Endodermal cell (in vitro differentiated cells): Measurements from ENCODE around the gene LRRC43. TPM values are rescaled to one million over a fixed set of nuclear protein-coding genes. Genes with fewer than 3 reads are reported as not detected.
A peak's percentile ranks its signal among the peaks of the same experiment; 100 is the strongest.

Experiments used
- DNase-seq: peaks from one replicate; pipeline ENCODE4 v3.0.0-alpha.2; 2017
- H3K27ac ChIP-seq: 2 replicates; pipeline ENCODE4 v1.5.1; 2013; ENCODE audit warnings: mild to moderate bottlenecking, low read depth, low read length, moderate library complexity
- H3K27me3 ChIP-seq: 2 replicates; pipeline ENCODE4 v1.6.1; 2013; ENCODE audit warnings: mild to moderate bottlenecking, low read length, moderate library complexity; ENCODE audit not compliant: insufficient read depth, control insufficient read depth, poor library complexity, severe bottlenecking
- H3K36me3 ChIP-seq: 2 replicates; pipeline ENCODE4 v1.7.0; 2013; ENCODE audit warnings: mild to moderate bottlenecking, low read length, moderate library complexity; ENCODE audit not compliant: control insufficient read depth, insufficient read depth
- H3K4me1 ChIP-seq: one replicate; pipeline ENCODE4 v1.7.0; 2013; ENCODE audit warnings: low read length; ENCODE audit not compliant: control insufficient read depth, insufficient read depth
- H3K4me3 ChIP-seq: 2 replicates; pipeline ENCODE4 v1.5.1; 2013; ENCODE audit warnings: mild to moderate bottlenecking, low read length, moderate library complexity
- H3K9ac ChIP-seq: 2 replicates; pipeline ENCODE4 v1.6.1; 2013; ENCODE audit warnings: mild to moderate bottlenecking, low read length, moderate library complexity; ENCODE audit not compliant: poor library complexity, severe bottlenecking; ENCODE audit errors: extremely low read depth
- H3K9me3 ChIP-seq: 2 replicates; pipeline ENCODE4 v1.6.1; 2013; ENCODE audit warnings: mild to moderate bottlenecking, low read length, moderate library complexity; ENCODE audit not compliant: control insufficient read depth
- H3K27ac Mint-ChIP-seq: 2 replicates; pipeline ENCODE4 v1.8.0; 2020; ENCODE audit warnings: mixed read lengths
- H3K27me3 Mint-ChIP-seq: 2 replicates; pipeline ENCODE4 v1.8.0; 2021; ENCODE audit warnings: mild to moderate bottlenecking, mixed read lengths; ENCODE audit not compliant: insufficient read depth
- H3K36me3 Mint-ChIP-seq: 2 replicates; pipeline ENCODE4 v1.8.0; 2020; ENCODE audit warnings: low read depth, mixed read lengths
- H3K4me1 Mint-ChIP-seq: 2 replicates; pipeline ENCODE4 v1.8.0; 2020; ENCODE audit warnings: mixed read lengths
- H3K4me3 Mint-ChIP-seq: 2 replicates; pipeline ENCODE4 v1.8.0; 2020; ENCODE audit warnings: mild to moderate bottlenecking, moderate library complexity, mixed read lengths
- H3K9me3 Mint-ChIP-seq: 2 replicates; pipeline ENCODE4 v1.8.0; 2020; ENCODE audit warnings: mild to moderate bottlenecking, mixed read lengths
- CTCF ChIP-seq: fragments of 200-600 bp; sonication (generic); conservative IDR thresholded peaks from 2 replicates; pipeline ENCODE4 v1.5.0; 2021; ENCODE audit warnings: antibody characterized with exemption, mild to moderate bottlenecking
- WGBS, 2 experiments: methylation state at CpG; one replicate each; pipeline versions ENCODE4 v1.1.5 to v1.1.7; 2013; ENCODE audit warnings: missing lambda C conversion rate in 2 of 2, mixed read lengths in 1 of 2; ENCODE audit not compliant: insufficient coverage in 1 of 2, insufficient read length in 1 of 2; 5-methylcytosine and 5-hydroxymethylcytosine counted together
- total RNA-seq, 2 donors: library from RNA; stranded (reverse); fragmentation: NEBNext Ultra II Directional in 1 of 2; extraction: Animal tissue kit (Norgen Biotek cat#: 25700) in 1 of 2; gene quantifications; 2 replicates in 1 of 2; 3 replicates in 1 of 2; pipeline ENCODE4 v1.2.1, GENCODE V29; 2021

Gene LRRC43
- total RNA-seq, 2 donors from 2014 or later = 1.5 to 2.4 TPM

GRCh38 chr12:122185494-122186082, 2.7 kb downstream of the LRRC43 start:
- Histone ChIP-seq H3K9ac (no peak overlapping the region), H3K4me1 (no peaks in the 10 kb centered on the region), H3K36me3 (no peaks in the 10 kb centered on the region), H3K4me3 (no peak overlapping the region), H3K9me3 (no peaks in the 10 kb centered on the region), H3K27ac (no peak overlapping the region), H3K27me3 (peaks cover 12% of the 10 kb centered on the region)
- DNase-seq = no peak
- no peaks in the 10 kb centered on the region for H3K4me1 Mint-ChIP-seq
- WGBS, 2 experiments = 91 to 92% methylated on average over 3 to 10 of the region's 10 CpGs
- H3K36me3 Mint-ChIP-seq = no peaks in the 10 kb centered on the region
- H3K4me3 Mint-ChIP-seq = no peak overlapping the region
- H3K27me3 Mint-ChIP-seq = peaks cover 24% of the 10 kb centered on the region
- no peak for TF ChIP-seq CTCF
- H3K9me3 Mint-ChIP-seq = no peaks in the 10 kb centered on the region
- no peak overlapping the region for H3K27ac Mint-ChIP-seq

GRCh38 chr12:122187466-122187865, 4.5 kb downstream of the LRRC43 start:
- peaks cover 12% of the 10 kb centered on the region for H3K27me3 ChIP-seq
- H3K4me1 ChIP-seq = no peaks in the 10 kb centered on the region
- H3K36me3 Mint-ChIP-seq = no peaks in the 10 kb centered on the region
- H3K4me3 ChIP-seq = no peak overlapping the region
- H3K27ac Mint-ChIP-seq = no peak overlapping the region
- H3K4me1 Mint-ChIP-seq = no peaks in the 10 kb centered on the region
- no peaks in the 10 kb centered on the region for H3K9me3 ChIP-seq
- no peak overlapping the region for H3K9ac ChIP-seq
- 89 to 100% methylated on average over 5 to 12 of the region's 12 CpGs for WGBS, 2 experiments
- no peak overlapping the region for H3K4me3 Mint-ChIP-seq
- peak; percentile 55 for DNase-seq
- peaks cover 18% of the 10 kb centered on the region for H3K27me3 Mint-ChIP-seq
- H3K36me3 ChIP-seq = no peaks in the 10 kb centered on the region
- H3K27ac ChIP-seq = no peak overlapping the region
- no peaks in the 10 kb centered on the region for H3K9me3 Mint-ChIP-seq
- TF ChIP-seq CTCF = no peak

DNA sequence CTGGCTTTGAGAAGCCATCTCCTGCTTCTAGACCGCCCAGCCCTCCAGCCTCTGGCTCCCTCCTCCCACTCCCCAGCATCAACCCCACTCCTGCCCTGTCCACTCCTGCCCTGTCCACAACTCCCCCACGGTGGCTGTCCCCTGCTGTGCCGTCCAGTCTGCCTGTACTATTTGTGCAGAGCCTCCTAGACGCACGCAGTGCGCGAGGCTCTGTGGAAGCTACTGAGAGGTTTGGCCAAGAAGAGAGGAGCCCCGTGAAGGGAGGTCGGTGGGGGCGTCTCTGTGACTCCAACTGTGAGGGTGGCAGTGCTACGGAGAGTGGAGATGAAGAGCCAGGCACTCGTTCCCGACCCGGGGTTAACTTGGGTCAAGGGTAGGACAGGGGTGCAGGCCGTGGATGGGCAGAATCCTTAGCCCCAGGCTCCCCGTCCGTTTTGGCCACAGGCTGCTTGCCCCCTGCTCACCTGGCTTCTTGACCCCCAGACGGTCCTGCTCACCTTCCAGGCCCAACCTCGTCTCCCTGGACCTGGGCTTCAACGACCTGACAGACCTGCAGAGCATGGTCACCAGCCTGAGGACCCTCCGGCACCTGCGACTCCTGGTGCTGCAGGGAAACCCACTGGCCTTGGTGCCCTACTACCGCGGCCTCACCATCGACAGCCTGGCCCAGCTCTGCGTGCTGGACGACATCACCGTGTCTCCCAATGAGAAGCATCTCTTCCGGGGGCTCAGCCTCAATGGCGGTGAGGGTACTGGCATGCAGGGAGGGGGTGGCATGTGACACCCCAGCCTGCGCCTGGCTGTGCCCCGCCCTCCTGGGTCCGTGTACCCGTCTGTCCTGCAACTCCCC, 6.9 kb downstream of the LRRC43 start:
- no peaks in the 10 kb centered on the region for H3K9me3 ChIP-seq
- no peak overlapping the region for H3K27ac Mint-ChIP-seq
- no peak for DNase-seq
- no peaks in the 10 kb centered on the region for H3K4me1 ChIP-seq
- H3K36me3 Mint-ChIP-seq = no peaks in the 10 kb centered on the region
- peaks cover under 1% of the 10 kb centered on the region for H3K9me3 Mint-ChIP-seq
- peaks cover under 1% of the 10 kb centered on the region for H3K27me3 ChIP-seq
- WGBS, 2 experiments = 92 to 93% methylated on average over 21 to 34 of the region's 34 CpGs
- H3K9ac ChIP-seq = no peak overlapping the region
- no peak for TF ChIP-seq CTCF
- H3K27ac ChIP-seq = no peak overlapping the region
- H3K4me3 ChIP-seq = no peak overlapping the region
- peaks cover 4% of the 10 kb centered on the region for H3K27me3 Mint-ChIP-seq
- no peak overlapping the region for H3K4me3 Mint-ChIP-seq
- no peaks in the 10 kb centered on the region for H3K4me1 Mint-ChIP-seq
- no peaks in the 10 kb centered on the region for H3K36me3 ChIP-seq
